Loucy (cell line): ENCODE measurements around the gene TMEM14A.

Experiments
- CTCF ChIP-seq: fragments of 200-600 bp; sonication (generic); conservative IDR thresholded peaks from 2 replicates; pipeline ENCODE4 v1.5.1; 2014; ENCODE audit warnings: mild to moderate bottlenecking, antibody characterized with exemption, low read length
- EZH2phosphoT487 ChIP-seq: fragments of 200-600 bp; IDR thresholded peaks from 2 replicates; pipeline ENCODE4 v1.6.1; 2018; ENCODE audit warnings: antibody characterized with exemption, mild to moderate bottlenecking, moderate library complexity, borderline replicate concordance

GRCh38 chr6:52621631-52622030 is 49.3 kb upstream of the TMEM14A start:
- TF ChIP-seq CTCF (no peak), EZH2phosphoT487 (no peak)
